ENCODE data around the gene C2CD4D. TPM values are rescaled to one million over a fixed set of nuclear protein-coding genes. Genes with fewer than 3 reads are reported as not detected.

Gene C2CD4D
- total and polyA plus RNA-seq, 2 of the 13 experiments (the other 11 are each of a cell fraction or from before 2014, with no cell fraction given): not detected

DNA sequence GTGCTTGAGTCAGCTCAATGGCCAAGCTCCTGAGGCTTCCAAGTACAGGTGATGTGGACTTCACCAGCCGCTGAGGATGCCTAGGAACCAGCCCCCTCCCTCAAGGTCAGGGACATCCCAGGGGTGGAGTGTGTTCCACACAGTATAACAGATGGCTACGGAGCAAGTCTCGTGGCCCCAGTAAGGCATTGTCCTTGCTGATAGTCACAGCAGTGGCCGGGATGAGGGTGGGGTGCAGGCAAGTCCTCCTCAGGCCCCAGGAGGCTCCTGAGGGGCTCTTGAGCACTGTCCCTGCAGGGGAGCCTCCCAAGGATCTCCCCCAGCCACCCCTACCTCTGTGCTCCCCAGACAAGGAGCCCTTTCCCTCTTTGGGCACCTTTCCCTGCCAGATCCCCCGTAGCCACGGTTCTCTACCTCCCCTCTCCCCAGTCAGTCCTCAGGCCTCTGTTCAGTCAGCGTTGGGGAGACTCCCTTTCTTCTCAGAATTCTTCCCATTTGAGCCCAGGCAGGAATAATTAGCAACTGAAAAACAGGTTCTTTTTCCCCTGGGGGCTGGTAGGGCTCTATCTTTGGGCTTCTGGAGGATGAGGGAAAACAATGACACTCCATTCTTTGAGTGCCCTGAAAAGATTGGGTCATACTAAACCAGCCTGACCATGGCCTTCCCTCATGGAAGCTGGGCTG lies 21.0 kb upstream of the C2CD4D start (continued):
- TF ChIP-seq NR2C2 (CRISPR knock-in tag; IDR thresholded peaks at IDR 0.05; ENCODE audit: borderline replicate concordance): no peak
- TF ChIP-seq SP140L (CRISPR knock-in tag; IDR thresholded peaks at IDR 0.05; ENCODE audit: borderline replicate concordance): no peak

DNA sequence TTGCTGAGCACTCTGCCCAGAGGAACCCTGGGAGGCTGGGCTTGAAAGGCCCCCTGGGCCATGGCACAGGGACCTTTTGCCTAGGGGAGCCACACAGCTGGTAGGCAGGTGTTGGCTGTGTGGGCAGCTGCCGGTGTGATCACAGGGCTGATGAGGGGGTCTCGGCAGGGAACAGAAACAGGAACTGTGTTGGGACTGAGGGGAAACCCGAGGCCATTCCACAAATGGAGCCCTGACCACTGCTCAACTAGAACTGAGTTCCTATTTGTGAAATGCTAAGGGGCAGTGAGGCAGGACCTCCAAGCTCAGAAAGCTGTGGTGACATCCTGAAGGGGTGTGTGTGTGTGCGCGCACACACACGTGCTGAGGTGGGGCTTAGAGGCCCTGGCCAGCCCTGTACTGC lies 20.3 kb upstream of the C2CD4D start:
- Histone ChIP-seq H2AFZ (ENCODE audit: low read length) (no peak overlapping the region), H3K9me3 (ENCODE audit: low read length) (no peaks in the 10 kb centered on the region), H3K79me2 (ENCODE audit: insufficient read depth, low read length) (no peaks in the 10 kb centered on the region), H3K4me1 (ENCODE audit: insufficient read depth, low read length) (no peaks in the 10 kb centered on the region), H3K9ac (ENCODE audit: insufficient read depth, low read depth, low read length) (no peak overlapping the region), H3K27me3 (ENCODE audit: control insufficient read depth in 1 of 2, insufficient read depth in 2 of 2, low read length in 2 of 2) (peaks cover 0 to 1% of the 10 kb centered on the region in 2 experiments; a peak in 2 of 5 replicates), H3K36me3 (replicated peaks in 1 of 2; ENCODE audit: control insufficient read depth in 1 of 2, insufficient read depth in 2 of 2, low read length in 2 of 2) (no peaks in the 10 kb centered on the region), H4K20me1 (ENCODE audit: insufficient read depth, low read length) (no peaks in the 10 kb centered on the region), H3K4me2 (ENCODE audit: low read depth, low read length) (no peak overlapping the region), H3K4me3 (replicated peaks in 1 of 3; ENCODE audit: insufficient read depth in 1 of 3, low read depth in 2 of 3, low read length in 3 of 3) (no peak overlapping the region), H3K27ac (ENCODE audit: extremely low read length, insufficient read depth, low read length) (no peak overlapping the region)
- ATAC-seq (no peak), DNase-seq (ENCODE audit: low spot score) (no peak), FAIRE-seq (no peak)
- in situ Hi-C loops (cut with HindIII; ENCODE audit: extremely low pct_ligation_motif_present, low pct_unique_long_range_greater_than_20kb) (no loop called here), intact Hi-C loops (cut with micrococcal nuclease; ENCODE audit: unreplicated experiment) (no loop called here)
- CTCF ChIA-PET (ENCODE audit: low intra/inter-chr PET ratio, low total read pairs): no interaction called here
- WGBS (ENCODE audit: low lambda C conversion rate): 30% methylated on average over 5 of the region's 6 CpGs
- no TSS peak for BruUV-seq (replicated peaks)
- TF ChIP-seq HMG20A (CRISPR knock-in tag; IDR thresholded peaks at IDR 0.05; ENCODE audit: borderline replicate concordance) (no peak), ZBTB42 (CRISPR knock-in tag; IDR thresholded peaks at IDR 0.05) (no peak), MZF1 (CRISPR knock-in tag; IDR thresholded peaks at IDR 0.05; ENCODE audit: borderline replicate concordance) (no peak), ZNF839 (CRISPR knock-in tag; IDR thresholded peaks at IDR 0.05; ENCODE audit: borderline replicate concordance) (no peak), RORA (CRISPR knock-in tag; IDR thresholded peaks at IDR 0.05) (no peak), CCAR2 (optimal IDR thresholded peaks at IDR 0.05; ENCODE audit: low read depth, low read length) (no peak), ZBTB7A (CRISPR knock-in tag; IDR thresholded peaks at IDR 0.05) (no peak), ZNF772 (CRISPR knock-in tag; IDR thresholded peaks at IDR 0.05) (no peak), POLR2AphosphoS5 (IDR thresholded peaks at IDR 0.05; ENCODE audit: low read depth, low read length) (no peak), PAX8 (CRISPR knock-in tag; IDR thresholded peaks at IDR 0.05; ENCODE audit: borderline replicate concordance) (no peak), TAF15 (IDR thresholded peaks at IDR 0.05; ENCODE audit: low read depth, low read length, poor library complexity, severe bottlenecking) (no peak), ZBTB20 (CRISPR knock-in tag; IDR thresholded peaks at IDR 0.05; ENCODE audit: borderline replicate concordance, low read depth) (no peak), ZNF790 (CRISPR knock-in tag; IDR thresholded peaks at IDR 0.05; ENCODE audit: borderline replicate concordance) (no peak), ZNF264 (CRISPR knock-in tag; IDR thresholded peaks at IDR 0.05) (no peak), SETDB1 (CRISPR knock-in tag; IDR thresholded peaks at IDR 0.05; ENCODE audit: borderline replicate concordance) (no peak), POLR2G (IDR thresholded peaks at IDR 0.05; ENCODE audit: low read depth, low read length) (no peak), DNMT1 (CRISPR knock-in tag; IDR thresholded peaks at IDR 0.05) (no peak), MBNL3 (CRISPR knock-in tag; conservative IDR thresholded peaks at IDR 0.05) (no peak)
- TF ChIP-seq, protein P1, sequence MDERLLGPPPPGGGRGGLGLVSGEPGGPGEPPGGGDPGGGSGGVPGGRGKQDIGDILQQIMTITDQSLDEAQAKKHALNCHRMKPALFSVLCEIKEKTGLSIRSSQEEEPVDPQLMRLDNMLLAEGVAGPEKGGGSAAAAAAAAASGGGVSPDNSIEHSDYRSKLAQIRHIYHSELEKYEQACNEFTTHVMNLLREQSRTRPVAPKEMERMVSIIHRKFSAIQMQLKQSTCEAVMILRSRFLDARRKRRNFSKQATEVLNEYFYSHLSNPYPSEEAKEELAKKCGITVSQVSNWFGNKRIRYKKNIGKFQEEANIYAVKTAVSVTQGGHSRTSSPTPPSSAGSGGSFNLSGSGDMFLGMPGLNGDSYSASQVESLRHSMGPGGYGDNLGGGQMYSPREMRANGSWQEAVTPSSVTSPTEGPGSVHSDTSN (CRISPR knock-in tag; IDR thresholded peaks at IDR 0.05): no peak
- TF ChIP-seq, protein P2, sequence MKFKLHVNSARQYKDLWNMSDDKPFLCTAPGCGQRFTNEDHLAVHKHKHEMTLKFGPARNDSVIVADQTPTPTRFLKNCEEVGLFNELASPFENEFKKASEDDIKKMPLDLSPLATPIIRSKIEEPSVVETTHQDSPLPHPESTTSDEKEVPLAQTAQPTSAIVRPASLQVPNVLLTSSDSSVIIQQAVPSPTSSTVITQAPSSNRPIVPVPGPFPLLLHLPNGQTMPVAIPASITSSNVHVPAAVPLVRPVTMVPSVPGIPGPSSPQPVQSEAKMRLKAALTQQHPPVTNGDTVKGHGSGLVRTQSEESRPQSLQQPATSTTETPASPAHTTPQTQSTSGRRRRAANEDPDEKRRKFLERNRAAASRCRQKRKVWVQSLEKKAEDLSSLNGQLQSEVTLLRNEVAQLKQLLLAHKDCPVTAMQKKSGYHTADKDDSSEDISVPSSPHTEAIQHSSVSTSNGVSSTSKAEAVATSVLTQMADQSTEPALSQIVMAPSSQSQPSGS (CRISPR knock-in tag; IDR thresholded peaks at IDR 0.05): no peak
- POLR2A ChIA-PET: no interaction called here

All from HepG2 (cell line).